ACC112 (cell line): ENCODE data around the gene CAMTA1.

ENCODE experiments used
- H2AFZ ChIP-seq: fragments of 200-600 bp; sonication (generic); one replicate; pipeline ENCODE4 v1.6.0; 2017; ENCODE audit warnings: antibody characterized with exemption, low read length; ENCODE audit not compliant: unreplicated experiment
- H3K27ac ChIP-seq: fragments of 200-600 bp; sonication (generic); 2 replicates; pipeline ENCODE4 v1.5.1; 2014; ENCODE audit warnings: low read depth, mild to moderate bottlenecking, antibody characterized with exemption, low read length, moderate library complexity
- H3K27me3 ChIP-seq: fragments of 200-600 bp; sonication (generic); 2 replicates; pipeline ENCODE4 v1.6.1; 2014; ENCODE audit warnings: mild to moderate bottlenecking, antibody characterized with exemption, low read length, moderate library complexity, mixed read lengths; ENCODE audit not compliant: insufficient read depth
- H3K36me3 ChIP-seq: fragments of 200-600 bp; sonication (generic); 2 replicates; pipeline ENCODE4 v1.6.1; 2016; ENCODE audit warnings: mild to moderate bottlenecking, antibody characterized with exemption, low read length, moderate library complexity, mixed read lengths; ENCODE audit not compliant: insufficient read depth
- H3K4me1 ChIP-seq: fragments of 200-600 bp; sonication (generic); one replicate; pipeline ENCODE4 v1.6.1; 2016; ENCODE audit warnings: low read length, mixed read lengths; ENCODE audit not compliant: insufficient read depth, unreplicated experiment, control insufficient read depth
- H3K4me3 ChIP-seq: fragments of 200-600 bp; sonication (generic); 2 replicates; pipeline ENCODE4 v1.5.1; 2014; ENCODE audit warnings: mild to moderate bottlenecking, low read depth, low read length
- H3K79me2 ChIP-seq: fragments of 200-600 bp; sonication (generic); one replicate; pipeline ENCODE4 v1.6.0; 2016; ENCODE audit warnings: low read length; ENCODE audit not compliant: control insufficient read depth, unreplicated experiment, insufficient read depth

CAMTA1 gene

DNA sequence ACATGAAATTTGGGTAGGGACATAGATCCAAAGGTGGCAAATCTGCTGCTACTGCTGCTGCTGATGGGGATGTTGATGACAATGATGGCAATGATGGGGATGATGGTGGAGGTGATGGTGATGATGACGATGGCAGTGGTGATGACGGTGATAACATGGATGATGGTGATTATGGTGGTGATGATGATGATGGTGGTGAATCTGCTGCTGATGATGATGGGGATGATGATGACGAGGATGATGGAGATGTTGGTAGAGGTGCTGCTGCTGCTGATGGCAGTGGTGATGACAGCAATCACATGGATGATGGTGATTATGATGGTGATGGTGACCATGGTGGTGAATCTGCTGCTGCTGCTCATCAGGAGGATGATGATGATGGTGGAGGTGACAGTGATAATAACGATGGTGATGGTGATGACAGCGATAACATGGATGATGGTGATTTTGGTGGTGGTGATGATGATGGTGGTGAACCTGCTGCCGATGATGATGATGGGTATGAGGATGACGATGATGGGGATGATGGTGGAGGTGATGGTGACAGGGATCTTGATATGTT is 644.9 kb downstream of the CAMTA1 start:
- no peak overlapping the region for H3K4me3 ChIP-seq
- H3K27me3 ChIP-seq: no peaks in the 10 kb centered on the region
- H3K36me3 ChIP-seq: no peaks in the 10 kb centered on the region
- H3K27ac ChIP-seq: no peak overlapping the region
- no peaks in the 10 kb centered on the region for H3K79me2 ChIP-seq
- H3K4me1 ChIP-seq: no peaks in the 10 kb centered on the region
- H2AFZ ChIP-seq: no peak overlapping the region

DNA sequence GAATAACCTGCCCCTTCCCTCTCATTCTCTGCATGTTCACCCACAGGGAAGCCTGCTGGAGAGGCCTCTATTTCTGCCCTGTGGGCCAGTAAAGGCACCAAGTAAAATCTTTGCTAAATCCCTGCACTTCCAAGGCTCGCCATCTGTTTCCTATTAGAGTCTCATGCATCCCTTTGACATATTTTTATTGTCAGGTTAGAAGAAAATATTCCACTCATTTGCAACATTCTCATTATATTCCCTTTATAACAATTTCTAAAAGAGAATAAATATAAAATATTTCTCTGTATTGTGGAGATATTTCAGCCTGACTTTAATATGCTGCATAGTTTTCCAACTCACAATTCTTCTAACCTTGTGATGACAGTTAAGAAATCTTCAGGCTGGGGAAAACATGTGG is 645.4 kb downstream of the CAMTA1 start:
- Histone ChIP-seq H3K4me1 (no peaks in the 10 kb centered on the region), H2AFZ (no peak overlapping the region), H3K4me3 (no peak overlapping the region), H3K27ac (no peak overlapping the region), H3K36me3 (no peaks in the 10 kb centered on the region), H3K79me2 (no peaks in the 10 kb centered on the region), H3K27me3 (no peaks in the 10 kb centered on the region)

- H3K4me3 ChIP-seq: no peak overlapping the region
- no peaks in the 10 kb centered on the region for H3K4me1 ChIP-seq
- no peak overlapping the region for H2AFZ ChIP-seq
- no peaks in the 10 kb centered on the region for H3K79me2 ChIP-seq
- H3K36me3 ChIP-seq: no peaks in the 10 kb centered on the region
- no peaks in the 10 kb centered on the region for H3K27me3 ChIP-seq
- H3K27ac ChIP-seq: no peak overlapping the region
Measured at GRCh38 chr1:7432102-7432899, 647.0 kb downstream of the CAMTA1 start.

GRCh38 chr1:7432900-7433380 is 647.7 kb downstream of the CAMTA1 start:
- Histone ChIP-seq H3K27ac (no peak overlapping the region), H3K27me3 (no peaks in the 10 kb centered on the region), H2AFZ (no peak overlapping the region), H3K4me3 (no peak overlapping the region), H3K4me1 (no peaks in the 10 kb centered on the region), H3K79me2 (no peaks in the 10 kb centered on the region), H3K36me3 (no peaks in the 10 kb centered on the region)

DNA sequence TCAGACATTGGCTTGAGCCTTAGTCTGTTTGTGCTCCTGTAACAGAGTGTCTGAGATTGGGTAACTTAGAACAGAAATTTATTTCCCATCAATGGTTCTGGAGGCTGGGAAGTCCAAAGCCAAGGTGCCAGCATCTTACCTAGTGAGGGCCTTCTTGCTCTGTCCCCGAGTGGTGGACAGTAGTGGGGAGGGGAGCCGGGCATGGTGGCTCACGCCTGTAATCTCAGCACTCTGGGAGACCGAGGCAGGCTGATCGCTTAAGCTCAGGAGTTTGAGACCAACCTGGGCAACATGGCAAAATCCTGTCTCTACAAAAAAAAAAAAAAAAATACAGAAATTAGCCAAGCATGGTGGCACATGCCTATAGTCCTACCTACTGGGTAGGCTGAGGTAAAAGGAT is 649.3 kb downstream of the CAMTA1 start:
- no peaks in the 10 kb centered on the region for H3K4me1 ChIP-seq
- no peaks in the 10 kb centered on the region for H3K79me2 ChIP-seq
- H2AFZ ChIP-seq: no peak overlapping the region
- H3K27me3 ChIP-seq: no peaks in the 10 kb centered on the region
- H3K36me3 ChIP-seq: no peaks in the 10 kb centered on the region
- no peak overlapping the region for H3K27ac ChIP-seq
- no peak overlapping the region for H3K4me3 ChIP-seq

- no peak overlapping the region for H2AFZ ChIP-seq
- no peaks in the 10 kb centered on the region for H3K4me1 ChIP-seq
- H3K4me3 ChIP-seq: no peak overlapping the region
- no peak overlapping the region for H3K27ac ChIP-seq
- H3K27me3 ChIP-seq: no peaks in the 10 kb centered on the region
- H3K36me3 ChIP-seq: no peaks in the 10 kb centered on the region
- no peaks in the 10 kb centered on the region for H3K79me2 ChIP-seq
Measured at GRCh38 chr1:7435276-7436055, 650.2 kb downstream of the CAMTA1 start.

DNA sequence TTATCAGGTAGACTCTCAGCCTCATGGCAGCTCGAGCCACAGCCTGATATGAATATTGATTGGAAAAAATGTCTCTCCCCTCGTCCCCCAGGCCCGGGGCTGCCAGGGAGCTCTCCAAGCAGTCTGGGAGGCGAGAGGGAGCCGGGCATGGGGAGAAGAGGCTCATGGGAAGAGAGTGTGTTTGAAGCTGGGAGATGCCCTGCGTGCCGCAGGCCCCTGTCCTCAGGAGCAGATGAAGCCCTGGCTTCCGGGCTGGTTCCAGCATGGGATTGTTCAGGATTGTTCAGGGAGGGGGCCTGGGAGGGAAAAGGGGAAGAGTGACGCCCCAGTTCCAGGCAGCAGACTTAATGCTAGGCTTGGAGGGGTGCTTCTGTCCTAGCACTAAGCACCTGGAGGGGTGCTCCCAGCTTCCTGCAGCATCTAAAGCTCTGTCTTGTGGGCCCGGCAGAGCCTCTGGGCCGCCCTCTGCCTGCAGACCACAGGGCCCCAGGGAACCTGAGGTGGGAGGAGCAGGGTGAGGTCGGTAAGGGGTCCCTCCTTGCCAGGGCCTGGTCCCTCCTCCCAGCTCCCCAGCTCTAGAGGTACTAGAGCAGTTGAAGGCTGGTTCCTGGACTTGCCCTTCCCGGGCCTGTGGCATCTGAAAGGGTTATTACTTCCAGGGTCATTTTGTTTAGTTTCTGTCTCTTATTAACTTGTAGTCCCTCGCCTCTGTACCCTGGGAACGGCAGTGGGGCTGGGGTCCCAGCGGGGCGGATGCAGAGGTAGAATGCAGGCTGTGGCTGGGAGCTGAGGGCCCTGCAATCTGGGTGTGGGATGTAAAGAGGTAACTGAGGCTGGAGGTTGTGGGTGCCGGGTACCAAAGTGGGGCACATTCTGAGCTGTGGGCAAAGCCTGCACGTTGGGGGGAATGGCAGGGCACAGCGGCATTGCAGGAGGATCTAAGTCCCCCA is 651.1 kb downstream of the CAMTA1 start:
- H3K27me3 ChIP-seq: no peaks in the 10 kb centered on the region
- H3K79me2 ChIP-seq: no peaks in the 10 kb centered on the region
- H2AFZ ChIP-seq: no peak overlapping the region
- no peaks in the 10 kb centered on the region for H3K36me3 ChIP-seq
- no peak overlapping the region for H3K27ac ChIP-seq
- no peak overlapping the region for H3K4me3 ChIP-seq
- no peaks in the 10 kb centered on the region for H3K4me1 ChIP-seq

- Histone ChIP-seq H3K36me3 (no peaks in the 10 kb centered on the region), H3K27me3 (no peaks in the 10 kb centered on the region), H3K4me1 (no peaks in the 10 kb centered on the region), H2AFZ (no peak overlapping the region), H3K4me3 (no peak overlapping the region), H3K27ac (no peak overlapping the region), H3K79me2 (no peaks in the 10 kb centered on the region)
Measured at GRCh38 chr1:7437036-7437435, 651.8 kb downstream of the CAMTA1 start.

DNA sequence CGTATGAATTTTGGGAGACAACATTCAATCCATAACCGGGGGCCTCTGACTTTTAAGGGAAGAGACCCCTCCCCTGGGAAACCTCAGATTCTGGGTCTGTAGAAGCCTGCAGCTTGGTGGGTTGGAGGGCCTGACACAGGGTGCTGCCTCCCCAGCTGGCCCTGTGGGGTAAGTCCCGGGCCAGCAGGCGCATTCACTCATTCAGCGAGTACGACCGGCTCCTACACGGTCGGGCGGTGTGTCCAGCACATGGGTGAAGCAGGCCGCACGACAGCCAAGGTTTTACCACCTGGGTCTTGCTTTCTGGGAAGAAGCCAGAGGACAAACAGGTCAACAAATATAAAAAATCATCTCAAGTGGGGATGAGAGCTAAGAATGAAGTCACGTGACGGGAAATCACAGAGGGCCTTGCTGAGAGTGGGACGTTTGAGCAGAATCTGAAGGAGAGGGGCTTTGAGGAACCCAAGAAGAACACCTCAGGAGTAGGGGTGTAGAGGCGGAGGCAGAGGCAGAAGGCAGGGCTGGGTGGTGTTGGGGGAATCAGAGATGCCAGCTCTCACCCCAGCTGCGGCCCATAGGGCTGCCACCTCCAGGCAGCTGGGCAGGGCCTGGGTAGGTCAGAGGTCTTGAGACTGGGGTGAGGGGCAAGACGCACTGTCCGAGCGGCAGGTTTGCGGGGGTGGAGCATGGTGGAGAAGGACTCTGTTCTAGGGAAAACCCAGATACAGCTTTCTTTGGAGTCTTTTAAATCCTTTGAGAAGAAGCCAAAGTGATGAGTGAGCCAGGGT is 652.5 kb downstream of the CAMTA1 start:
- no peak overlapping the region for H3K4me3 ChIP-seq
- no peak overlapping the region for H2AFZ ChIP-seq
- H3K36me3 ChIP-seq: no peaks in the 10 kb centered on the region
- H3K27ac ChIP-seq: no peak overlapping the region
- no peaks in the 10 kb centered on the region for H3K27me3 ChIP-seq
- H3K79me2 ChIP-seq: no peaks in the 10 kb centered on the region
- H3K4me1 ChIP-seq: no peaks in the 10 kb centered on the region
